Iris pigment epithelial cell (primary cell): ENCODE data around the gene COA1.
"Not testable (repeated sequence)": the region's sequence is repeated elsewhere in the genome, so short reads cannot be mapped to it uniquely, and the experiment has no call there.

Experiments
- DNase-seq: peaks from one replicate; pipeline ENCODE4 v3.0.0-alpha.2; 2011; ENCODE audit warnings: low read depth

COA1 gene

DNA sequence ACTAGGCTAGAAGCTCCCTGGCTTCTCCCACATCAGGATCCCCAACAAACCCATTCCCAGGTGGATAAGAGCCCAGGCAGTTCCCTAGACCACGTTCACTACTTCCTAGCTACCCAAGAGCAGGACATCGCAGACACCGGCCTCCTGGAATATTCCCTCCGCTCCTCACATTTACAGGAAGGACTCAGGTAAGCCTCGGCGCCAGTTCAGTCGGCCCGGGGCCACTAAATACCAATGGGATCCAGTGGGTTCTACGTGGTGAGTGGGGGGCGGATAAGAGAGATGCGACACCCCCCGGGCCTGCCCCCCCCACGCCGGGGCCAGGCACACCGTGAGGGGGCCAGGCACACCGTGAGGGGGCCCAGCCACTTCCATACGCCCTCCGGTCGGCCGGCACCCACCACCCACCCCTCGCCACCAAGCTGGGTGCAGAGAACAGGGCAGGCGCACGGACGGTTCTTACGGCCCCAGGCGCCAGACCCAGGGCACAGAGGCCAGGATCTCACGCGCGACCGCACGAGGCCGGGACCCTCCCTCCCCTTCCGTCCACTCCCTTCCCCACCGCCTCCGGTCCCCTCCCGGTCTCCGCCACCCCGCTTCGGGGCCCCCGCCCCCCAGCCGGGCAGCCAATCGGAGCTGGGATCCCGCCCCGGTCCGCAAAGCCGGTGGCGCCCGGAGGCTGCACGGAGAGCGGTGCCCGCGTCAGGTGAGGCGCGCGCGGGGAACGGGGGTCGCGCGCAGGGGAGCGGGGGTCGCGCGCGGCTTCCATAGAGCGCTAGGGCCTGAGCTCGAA lies 28.9 kb upstream of the COA1 start, which contains the start of gene BLVRA:
TSS of gene BLVRA (plus strand) at position 652 of the 793 bp plus-strand sequence. CDS start 12,479 bp downstream, outside the sequence.
- peak; percentile 34 for DNase-seq

DNA sequence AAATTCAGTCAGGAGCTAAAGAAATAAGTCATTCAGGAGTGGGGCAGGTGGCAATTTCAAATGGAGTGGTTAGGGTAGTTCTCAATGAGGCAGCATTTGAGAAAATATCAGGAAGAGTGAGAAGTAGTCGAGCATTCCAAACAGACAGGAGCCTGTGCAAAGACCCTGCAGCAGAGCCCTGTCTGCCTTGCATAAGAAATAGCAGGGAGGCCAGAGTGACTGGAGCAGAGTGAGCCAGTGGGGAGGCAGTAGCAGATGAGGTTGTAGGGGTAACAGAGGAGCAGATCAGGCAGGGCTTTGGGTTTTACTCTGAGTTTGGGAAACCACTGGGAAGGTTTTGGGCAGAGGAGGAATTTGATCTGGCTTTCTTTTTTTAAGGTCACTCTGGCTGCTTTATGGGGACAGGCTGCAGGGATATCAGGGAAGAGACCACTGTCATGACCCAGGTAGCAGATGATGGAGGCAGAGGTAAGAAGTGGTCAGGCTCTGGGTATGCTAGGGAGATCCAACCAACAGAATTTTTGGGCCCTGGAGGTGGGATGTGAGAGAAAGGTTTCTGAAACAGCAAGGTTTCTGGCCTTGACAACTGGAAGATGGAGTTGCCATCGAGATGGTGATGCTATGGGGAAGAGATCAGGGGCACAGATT lies 27.9 kb upstream of the COA1 start:
- DNase-seq: no peak

DNA sequence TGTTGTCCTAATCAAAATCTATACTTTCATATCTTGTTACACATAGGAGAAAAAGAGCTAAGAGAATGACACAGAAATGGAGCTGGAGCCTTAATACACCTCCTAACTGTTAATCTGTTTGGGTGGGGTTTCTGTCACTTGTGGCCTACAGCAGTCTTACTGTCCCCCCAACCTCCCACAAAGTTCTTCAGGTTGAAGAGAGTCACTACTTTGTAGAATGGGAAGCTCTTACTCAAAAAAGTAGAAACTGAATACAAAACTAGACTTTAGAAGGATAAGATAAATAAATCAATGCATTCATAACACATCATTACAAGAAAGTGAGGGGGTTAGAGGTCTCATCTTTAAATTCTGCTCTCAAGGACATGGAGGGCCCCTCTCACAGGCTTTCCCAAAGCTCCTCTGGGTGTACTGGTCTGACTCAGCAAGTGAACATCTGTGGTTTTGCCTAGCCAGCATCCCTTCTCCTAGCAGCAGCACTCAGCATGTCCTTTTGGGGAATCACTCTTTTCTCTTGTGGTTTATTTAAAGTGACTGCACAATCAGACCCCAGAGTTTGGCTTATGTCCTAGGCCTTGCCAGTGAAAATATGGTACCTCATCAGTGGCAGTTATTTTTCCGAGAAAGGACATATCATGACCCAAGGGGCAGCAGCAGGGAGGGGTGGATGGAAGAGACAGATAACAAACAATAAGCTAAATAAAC lies 27.2 kb upstream of the COA1 start:
- peak; percentile 77 for DNase-seq

DNA sequence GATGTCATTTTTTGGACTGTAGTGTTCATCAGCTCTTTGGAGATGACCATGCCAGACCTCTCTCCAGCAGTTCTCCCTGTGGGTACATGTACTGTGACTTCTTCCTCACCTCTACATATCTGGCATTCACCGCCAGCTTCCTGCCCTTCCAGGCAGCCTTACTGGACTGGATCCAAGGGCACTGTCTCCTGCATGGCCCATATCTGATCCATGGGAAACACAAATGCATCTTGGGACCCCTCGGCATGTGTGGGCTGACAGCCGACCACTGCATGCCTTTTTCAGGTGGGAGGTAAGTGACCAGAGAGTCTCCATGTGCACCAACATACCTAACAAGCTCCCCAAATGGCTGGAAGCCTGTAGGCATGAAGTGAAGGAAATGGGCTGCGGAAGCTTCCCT lies 25.3 kb upstream of the COA1 start:
- DNase-seq: no peak

DNA sequence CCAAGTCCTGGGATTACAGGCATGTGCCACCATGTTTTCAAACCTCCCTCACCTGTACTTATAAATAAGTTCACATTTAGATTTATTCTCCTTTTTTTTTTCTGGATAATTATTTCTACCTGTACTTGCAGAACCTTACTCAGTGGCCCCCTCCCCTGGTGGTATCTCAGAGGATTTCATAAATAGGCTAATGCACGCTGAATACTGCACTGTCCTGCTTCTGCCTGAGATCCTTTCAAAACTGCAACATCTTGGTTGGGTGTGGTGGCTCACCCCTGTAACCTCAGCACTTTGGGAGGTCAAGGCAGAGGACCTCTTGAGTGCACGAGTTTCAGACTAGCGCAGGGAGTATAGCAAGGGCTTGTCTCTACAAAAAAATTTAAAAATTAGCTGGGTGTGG lies 24.5 kb upstream of the COA1 start:
- no peak for DNase-seq

DNA sequence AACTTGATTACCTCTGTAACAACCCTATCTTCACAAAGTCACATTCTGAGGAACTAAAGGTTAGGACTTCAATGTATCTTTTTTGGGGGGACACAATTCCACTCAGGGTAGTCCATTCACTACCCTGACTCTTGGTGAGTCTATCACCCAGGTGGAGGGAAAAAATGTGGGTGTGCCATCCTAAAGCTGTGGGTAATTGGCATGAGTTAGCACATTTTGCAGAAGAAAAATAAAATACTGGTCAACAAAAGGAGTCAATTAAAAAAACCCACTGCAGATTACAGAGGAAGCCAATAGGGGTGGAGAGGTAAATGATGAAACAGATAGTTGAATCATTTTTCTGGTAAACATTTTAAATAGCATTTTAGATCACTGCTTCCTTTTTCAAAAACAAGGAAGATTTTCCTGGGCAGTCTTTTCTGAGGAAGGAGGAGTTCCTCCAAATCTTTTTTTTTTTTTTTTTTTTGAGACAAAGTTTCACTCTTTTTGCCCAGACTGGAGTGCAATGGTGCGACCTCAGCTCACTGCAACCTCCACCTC lies 24.0 kb upstream of the COA1 start:
- no peak for DNase-seq

DNA sequence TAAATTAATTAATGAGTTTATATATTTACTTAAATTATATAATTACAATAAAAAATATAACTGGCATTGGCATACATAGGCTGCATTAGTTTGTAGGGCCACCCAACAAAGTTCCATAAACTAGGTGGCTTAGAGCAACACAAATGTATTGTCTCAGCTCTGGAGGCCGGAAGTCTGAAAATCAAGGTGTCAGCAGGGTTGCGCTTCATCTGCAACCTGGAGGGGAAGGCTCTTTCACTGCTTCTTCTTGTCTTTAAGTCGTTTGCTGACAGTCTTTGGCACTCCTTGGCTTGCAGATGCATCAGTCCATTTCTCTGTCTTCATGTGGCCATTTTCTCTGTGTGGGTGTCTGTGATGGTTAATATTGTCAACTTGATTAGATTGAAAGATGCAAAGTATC lies 23.1 kb upstream of the COA1 start:
- DNase-seq: no peak

DNA sequence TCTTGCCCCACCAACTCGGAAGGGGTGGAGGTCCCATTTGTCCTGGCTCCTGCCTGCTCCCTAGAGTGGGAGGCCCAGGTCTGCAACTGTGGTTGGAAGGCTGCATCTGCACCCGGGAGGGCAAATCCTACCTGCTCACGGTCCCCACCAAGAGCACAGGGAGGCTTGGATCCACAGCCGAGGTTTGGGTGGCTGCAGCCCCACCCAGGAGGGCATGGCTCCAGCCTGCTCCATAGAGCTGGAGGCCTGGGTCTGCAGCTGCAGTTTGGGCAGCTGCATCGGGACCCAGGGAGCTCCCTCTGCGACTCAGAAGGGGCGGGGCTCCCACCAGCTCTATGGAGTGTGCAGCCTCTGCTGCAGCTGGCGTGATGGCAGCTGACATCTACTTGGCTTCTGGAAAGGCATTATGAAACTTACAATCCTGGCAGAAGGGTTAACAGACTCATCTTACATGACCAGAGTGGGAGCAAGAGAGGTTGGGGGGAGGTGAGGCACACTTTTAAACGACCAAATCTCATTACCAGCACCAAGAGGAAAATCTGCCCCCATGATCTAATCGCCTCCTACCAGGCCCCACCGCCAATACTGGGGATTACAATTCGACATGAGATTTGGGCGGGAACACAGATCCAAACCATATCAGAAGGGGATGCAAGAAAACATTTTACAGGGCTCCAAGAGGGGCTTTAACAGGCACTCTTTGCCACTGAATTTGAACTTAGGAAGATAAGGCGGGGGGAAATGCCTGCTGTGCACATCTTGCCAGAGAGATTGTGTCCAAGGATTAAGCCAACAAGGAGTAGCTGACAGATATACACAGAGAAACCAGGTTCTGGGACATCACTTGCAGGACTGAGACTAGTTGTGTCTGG lies 20.9 kb upstream of the COA1 start:
- peak; percentile 17 for DNase-seq

DNA sequence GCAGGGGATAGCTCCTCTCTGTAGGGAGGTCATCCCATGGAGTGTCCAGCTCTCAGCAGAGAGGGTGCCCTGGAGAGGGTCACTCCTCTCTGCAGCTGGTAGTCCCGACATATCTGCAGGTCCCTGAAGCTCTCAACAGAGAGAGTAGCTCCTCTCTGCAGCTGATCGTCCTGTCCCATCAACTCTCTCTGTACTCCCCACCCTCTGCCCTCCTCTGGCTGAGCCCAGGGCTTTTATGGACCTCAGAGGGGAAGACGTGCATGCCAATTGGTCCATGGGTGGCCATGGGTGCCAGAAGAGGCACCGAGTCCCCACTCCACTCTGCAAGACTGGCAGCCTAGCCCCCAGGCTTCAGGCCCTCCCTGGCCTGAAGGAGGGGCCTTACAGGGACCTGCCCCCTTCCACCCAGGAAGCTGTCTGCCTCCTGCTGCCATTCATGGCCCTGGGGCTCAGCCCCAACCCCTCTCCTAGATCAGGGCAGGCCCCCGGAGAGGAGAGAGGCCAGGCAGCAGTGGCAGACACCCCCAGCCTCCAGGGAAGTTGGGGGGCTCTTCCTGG lies 20.1 kb upstream of the COA1 start:
- no peak for DNase-seq

DNA sequence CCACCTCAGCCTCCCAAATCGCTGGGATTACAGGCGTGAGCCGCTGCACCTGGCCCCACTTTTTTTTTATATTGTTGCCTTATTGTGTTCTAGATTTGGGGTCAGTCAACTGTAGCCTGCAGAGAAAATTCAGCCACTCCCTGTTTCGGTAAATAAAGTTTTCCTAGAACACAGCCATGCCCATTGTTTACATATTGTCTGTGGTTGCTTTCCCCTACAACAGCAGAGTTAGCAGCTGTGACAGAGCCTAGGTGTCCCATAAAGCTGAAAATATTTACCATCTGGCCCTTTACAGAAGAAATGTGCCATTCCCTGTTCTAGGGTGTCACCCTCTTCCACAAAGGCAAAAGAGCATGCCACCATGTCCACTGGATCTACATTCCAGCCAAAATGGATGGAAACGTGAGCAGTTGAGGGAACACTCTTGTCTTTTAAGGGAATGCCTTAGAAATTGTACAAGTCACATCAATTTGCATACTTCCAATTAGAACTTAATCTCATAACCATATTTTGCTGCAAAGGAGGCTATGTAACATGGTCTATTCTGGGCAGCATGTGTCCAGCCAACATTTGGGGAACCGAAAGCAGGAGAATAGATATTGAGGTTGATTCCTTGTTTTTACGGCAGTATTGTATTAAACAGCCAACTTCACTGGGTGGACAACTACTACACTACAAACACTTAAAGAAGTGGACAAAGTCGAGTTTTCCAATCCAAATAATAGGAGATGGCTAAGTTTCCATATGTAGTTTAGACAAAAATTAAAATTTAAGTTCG lies 18.2 kb upstream of the COA1 start:
- DNase-seq: no peak

DNA sequence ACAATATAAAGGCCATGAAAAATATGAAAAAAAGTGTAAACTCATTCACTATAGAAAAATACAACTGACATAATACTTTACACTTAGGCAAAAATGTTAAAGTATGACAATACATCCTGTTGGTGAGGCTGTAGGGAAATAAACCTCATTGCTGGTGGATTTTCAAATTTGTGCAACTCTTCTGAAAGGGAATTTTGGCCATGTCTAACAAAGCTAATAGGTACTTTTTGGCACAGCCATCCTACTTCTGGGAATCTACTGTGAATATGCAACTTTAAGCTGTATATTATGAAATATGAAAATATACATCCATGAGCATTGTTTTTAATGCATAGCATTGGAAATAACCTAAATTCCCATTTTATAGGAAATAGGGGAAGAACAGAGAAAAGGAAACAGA lies 13.4 kb upstream of the COA1 start:
- no peak for DNase-seq

DNA sequence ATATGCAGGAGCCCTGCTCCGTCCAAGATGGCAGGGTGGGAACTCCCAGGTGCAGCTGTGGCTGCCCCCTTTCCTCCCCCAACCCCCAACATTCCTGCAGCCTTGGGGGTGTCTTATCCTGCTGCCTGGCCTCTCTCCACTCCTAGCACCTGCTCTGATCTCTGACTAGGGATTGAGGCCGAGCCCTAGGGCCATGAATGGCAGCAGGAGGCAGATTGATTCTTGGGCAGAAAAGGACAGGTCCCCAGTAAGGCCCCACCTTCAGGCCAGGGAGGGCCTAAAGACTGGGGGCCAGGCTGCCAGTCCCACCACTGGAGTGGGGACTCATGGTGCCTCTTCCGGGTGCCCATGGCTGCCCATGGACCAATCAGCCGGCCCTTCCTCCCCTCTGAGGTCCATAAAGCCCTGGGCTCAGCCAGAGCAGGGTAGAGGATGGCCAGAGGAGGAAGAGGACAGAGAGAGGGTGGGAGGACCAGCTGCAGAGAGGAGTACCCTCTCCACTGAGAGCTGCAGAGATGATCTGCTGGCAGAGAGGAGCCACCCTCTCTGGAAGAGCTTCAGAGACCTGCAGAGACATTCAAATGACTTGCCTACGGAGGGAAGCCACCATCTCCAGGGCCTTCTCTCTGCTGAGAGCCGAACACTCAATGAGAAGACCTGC lies 8.3 kb upstream of the COA1 start:
- DNase-seq: no peak

DNA sequence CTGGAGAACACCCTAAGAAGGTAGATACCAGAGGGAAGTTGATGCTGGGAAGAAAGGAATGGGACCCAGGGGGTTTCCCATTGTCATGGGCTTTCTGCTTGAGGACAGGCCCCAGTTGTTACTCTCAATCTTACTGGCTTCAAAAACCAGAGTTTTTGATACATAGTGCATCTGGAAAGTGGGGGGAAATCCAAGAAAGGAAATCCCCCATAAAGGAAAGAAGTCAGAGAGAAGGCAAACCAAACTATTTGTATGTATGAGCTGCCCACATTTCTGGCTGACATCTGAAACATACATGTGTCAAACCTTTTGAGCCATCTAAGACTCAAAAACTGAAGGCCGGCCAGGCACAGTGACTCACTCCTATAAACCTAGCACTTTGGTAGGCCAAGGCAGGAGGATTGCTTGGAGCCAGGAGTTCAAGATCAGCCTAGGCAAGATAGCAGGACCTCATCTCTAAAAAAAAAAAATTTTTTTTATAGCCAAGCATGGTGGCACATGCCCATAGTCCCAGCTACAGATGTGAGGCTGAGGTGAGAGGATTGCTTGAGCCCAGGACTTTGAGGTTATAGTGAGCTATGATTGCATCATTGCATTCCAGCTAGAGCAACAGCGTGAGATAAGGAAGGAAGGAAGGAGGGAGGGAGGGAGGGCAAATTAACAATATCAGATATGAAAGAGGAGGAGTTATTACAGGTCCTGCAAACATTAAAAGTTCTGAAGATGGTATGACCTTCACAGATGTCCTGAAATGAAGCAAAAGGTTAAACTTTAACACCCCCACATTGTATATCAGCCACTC lies 6.7 kb upstream of the COA1 start:
- DNase-seq: peak; percentile 61

DNA sequence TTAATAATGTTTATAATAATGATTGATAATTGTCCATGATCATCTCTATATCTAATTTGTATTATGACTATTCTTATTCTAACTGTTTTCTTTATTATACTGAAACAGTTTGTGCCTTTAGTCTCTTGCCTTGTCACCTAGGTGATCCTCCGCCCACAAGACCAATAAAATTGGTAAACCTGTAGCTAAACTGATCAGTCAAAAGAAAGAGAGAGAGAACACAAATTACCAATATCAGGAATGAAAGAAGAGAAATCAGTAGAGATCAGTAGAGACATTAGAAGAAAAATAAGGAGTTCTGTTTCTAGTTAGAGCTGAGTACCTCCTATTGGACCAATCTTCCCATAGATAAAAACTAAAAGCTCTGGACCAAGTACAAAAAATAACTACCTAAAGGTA lies 6.1 kb upstream of the COA1 start:
- no peak for DNase-seq

DNA sequence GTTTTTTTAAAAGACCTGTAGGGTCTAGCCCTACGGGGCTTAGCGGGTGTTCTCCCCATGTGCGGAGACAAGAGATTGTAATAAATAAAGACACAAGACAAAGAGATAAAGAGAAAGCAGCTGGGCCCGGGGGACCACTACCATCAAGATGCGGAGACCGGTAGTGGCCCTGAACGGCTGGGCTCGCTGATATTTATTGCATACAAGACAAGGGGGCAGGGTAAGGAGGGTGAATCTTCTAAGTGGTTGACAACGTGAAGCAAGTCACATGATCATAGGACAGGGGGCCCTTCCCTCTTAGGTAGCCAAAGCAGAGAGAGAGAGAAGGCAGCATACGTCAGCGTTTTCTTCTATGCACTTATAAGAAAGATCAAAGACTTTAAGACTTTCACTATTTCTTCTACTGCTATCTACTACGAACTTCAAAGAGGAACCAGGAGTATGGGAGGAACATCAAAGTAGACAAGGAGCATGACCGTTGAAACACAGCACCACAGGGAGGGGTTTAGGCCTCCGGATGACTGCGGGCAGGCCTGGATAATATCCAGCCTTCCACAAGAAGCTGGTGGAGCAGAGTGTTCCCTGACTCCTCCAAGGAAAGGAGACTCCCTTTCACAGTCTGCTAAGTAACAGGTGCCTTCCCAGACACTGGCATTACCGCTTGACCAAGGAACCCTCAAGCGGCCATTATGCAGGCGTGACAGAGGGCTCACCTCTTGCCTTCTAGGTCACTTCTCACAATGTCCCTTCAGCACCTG lies 5.4 kb upstream of the COA1 start:
- not testable (repeated sequence) for DNase-seq

DNA sequence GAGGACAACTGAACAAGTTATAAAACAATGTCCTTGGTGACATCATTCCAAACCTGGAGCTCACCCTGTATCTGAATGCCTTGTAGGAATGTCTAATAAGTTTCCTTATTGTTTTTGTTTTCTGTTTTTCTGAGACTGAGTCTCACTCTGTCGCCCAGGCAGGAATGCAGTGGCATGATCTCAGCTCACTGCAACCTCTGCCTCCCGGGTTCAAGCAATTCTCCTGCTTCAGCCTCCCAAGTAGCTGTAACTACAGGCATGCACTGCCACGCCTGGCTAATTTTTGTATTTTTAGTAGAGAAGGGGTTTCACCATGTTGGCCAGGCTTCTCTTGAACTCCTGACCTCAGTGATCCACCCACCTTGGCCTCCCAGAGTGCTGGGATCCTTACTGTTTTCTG lies 2.2 kb upstream of the COA1 start:
- DNase-seq: not testable (repeated sequence)

DNA sequence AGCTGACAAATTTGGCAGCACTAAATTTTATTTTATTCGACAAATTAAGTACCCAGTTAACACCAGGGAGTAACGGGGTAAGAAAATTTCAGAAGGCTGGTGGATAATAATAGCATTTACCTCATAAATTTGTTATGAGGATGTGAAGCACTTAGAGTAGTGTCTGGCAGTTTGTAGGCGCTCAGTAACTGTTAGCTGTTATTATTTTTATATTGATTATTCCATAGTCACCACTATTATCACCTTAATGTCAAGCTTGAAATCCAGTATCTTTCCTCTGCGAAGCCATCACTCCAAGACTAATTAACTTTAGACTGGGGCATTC lies 563 bp upstream of the COA1 start:
- no peak for DNase-seq

DNA sequence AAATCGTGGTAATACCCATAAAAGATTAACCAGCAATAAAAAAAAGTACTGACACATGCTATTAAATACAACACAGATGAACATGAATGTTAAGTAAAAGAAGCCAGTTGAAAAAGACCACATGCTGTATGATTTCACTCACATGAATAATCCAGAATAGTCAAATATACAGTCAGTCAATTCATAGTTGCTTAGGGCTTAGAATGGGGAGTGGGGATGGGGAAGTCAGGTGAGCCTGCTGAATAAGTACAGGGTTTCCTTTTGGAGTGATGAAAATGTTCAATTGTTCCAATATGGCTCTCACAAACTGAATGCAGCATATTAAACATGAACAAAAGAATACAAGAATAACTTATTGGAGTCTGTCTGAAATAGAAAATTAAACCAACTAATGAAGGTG lies 1.8 kb downstream of the COA1 start:
- DNase-seq: no peak

DNA sequence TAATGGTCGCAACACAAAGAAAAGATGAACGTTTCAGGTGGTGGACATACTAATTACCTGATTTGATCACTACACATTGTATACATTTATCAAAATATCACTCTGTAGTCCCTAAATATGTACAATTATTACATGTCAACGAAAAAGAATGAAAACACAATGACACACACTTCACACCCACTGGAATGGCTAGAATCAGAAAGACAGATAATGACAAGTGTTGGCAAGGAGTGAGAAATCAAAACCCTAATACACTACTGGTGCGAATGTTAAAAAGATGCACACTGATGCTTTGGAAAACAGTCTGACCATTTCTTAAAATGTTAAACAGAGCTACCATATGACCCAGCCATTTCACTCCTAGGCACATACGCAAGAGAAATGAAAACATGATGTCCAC lies 2.3 kb downstream of the COA1 start:
- no peak for DNase-seq
